Measurements from ENCODE around the gene HOXC6.

The HOXC6 gene

GRCh38 chr12:53988541-53989226 lies 39.6 kb upstream of the HOXC6 start:
- peak; percentile 2; the same call in 2 of the 3 replicates for ATAC-seq
- no peak for TF ChIP-seq ZC3H10 (CRISPR knock-in tag; IDR thresholded peaks at IDR 0.05)

- TF ChIP-seq ZC3H10 (CRISPR knock-in tag; IDR thresholded peaks at IDR 0.05), result no peak
- no peak for TF ChIP-seq PPARA (CRISPR knock-in tag; IDR thresholded peaks at IDR 0.05; ENCODE audit: borderline replicate concordance)
- no peak for TF ChIP-seq OSR1 (CRISPR knock-in tag; IDR thresholded peaks at IDR 0.05)
- no peak for TF ChIP-seq ZNF565 (CRISPR knock-in tag; conservative IDR thresholded peaks at IDR 0.05; ENCODE audit: low read depth)
- no peak for TF ChIP-seq CSDC2 (CRISPR knock-in tag; IDR thresholded peaks at IDR 0.05)
- TF ChIP-seq PATZ1 (CRISPR knock-in tag; IDR thresholded peaks at IDR 0.05; ENCODE audit: borderline replicate concordance), result no peak
- TF ChIP-seq TOX (CRISPR knock-in tag; IDR thresholded peaks at IDR 0.05; ENCODE audit: borderline replicate concordance), result no peak
- no peak for TF ChIP-seq ISL1 (CRISPR knock-in tag; IDR thresholded peaks at IDR 0.05)
- TF ChIP-seq SNAI2 (CRISPR knock-in tag; IDR thresholded peaks at IDR 0.05), result no peak
- no peak for TF ChIP-seq ZFP3 (CRISPR knock-in tag; IDR thresholded peaks at IDR 0.05)
- no peak for TF ChIP-seq TCF4 (CRISPR knock-in tag; IDR thresholded peaks at IDR 0.05; ENCODE audit: borderline replicate concordance)
- TF ChIP-seq BACH2 (CRISPR knock-in tag; IDR thresholded peaks at IDR 0.05; ENCODE audit: borderline replicate concordance), result no peak
- TF ChIP-seq RARB (CRISPR knock-in tag; IDR thresholded peaks at IDR 0.05), result no peak
- ATAC-seq, result peak; percentile 48
These were observed 38.8 kb upstream of the HOXC6 start for GRCh38 chr12:53989227-53990113.

GRCh38 chr12:53990311-53991076 lies 37.7 kb upstream of the HOXC6 start:
- no peak; the same call in 2 of the 3 replicates for ATAC-seq

GRCh38 chr12:53991077-53991460 lies 37.2 kb upstream of the HOXC6 start:
- ATAC-seq, result peak; percentile 17
- TF ChIP-seq BACH2 (CRISPR knock-in tag; IDR thresholded peaks at IDR 0.05; ENCODE audit: borderline replicate concordance), result no peak
- TF ChIP-seq PATZ1 (CRISPR knock-in tag; IDR thresholded peaks at IDR 0.05; ENCODE audit: borderline replicate concordance), result no peak
- TF ChIP-seq ZFP3 (CRISPR knock-in tag; IDR thresholded peaks at IDR 0.05), result no peak
- TF ChIP-seq ZNF8 (CRISPR knock-in tag; IDR thresholded peaks at IDR 0.05), result no peak
- no peak for TF ChIP-seq PPARA (CRISPR knock-in tag; IDR thresholded peaks at IDR 0.05; ENCODE audit: borderline replicate concordance)
- no peak for TF ChIP-seq ISL1 (CRISPR knock-in tag; IDR thresholded peaks at IDR 0.05)
- no peak for TF ChIP-seq RARB (CRISPR knock-in tag; IDR thresholded peaks at IDR 0.05)

More at GRCh38 chr12:53990311-53991076, 37.7 kb upstream of the HOXC6 start:
- TF ChIP-seq ZNF565 (CRISPR knock-in tag; conservative IDR thresholded peaks at IDR 0.05; ENCODE audit: low read depth) (no peak), ZC3H10 (CRISPR knock-in tag; IDR thresholded peaks at IDR 0.05) (no peak), PPARA (CRISPR knock-in tag; IDR thresholded peaks at IDR 0.05; ENCODE audit: borderline replicate concordance) (no peak), CSDC2 (CRISPR knock-in tag; IDR thresholded peaks at IDR 0.05) (no peak)

- no peak for ATAC-seq
- no peak for TF ChIP-seq POU6F1 (CRISPR knock-in tag; IDR thresholded peaks at IDR 0.05; ENCODE audit: borderline replicate concordance, low read depth)
- TF ChIP-seq ZFP3 (CRISPR knock-in tag; IDR thresholded peaks at IDR 0.05), result no peak
- no peak for TF ChIP-seq ISL1 (CRISPR knock-in tag; IDR thresholded peaks at IDR 0.05)
- no peak for TF ChIP-seq ZC3H10 (CRISPR knock-in tag; IDR thresholded peaks at IDR 0.05)
These were observed 35.8 kb upstream of the HOXC6 start for GRCh38 chr12:53992377-53992889.

Measured in SK-N-SH treated with all-trans-retinoic acid at 6 μM for 48 hours (cell line).